Mesothelial cell of epicardium (in vitro differentiated cells): ENCODE measurements around the gene RGR. TPM values are rescaled to one million over a fixed set of nuclear protein-coding genes. Genes with fewer than 3 reads are reported as not detected.

Experiments
- DNase-seq, 2 experiments: peaks; one replicate each; pipeline ENCODE4 v3.0.0; 2021; ENCODE audit warnings: low spot score in 2 of 2; ENCODE audit not compliant: unreplicated experiment in 2 of 2
- H3K27ac Mint-ChIP-seq: 2 replicates; pipeline ENCODE4 v1.8.0; 2021; ENCODE audit warnings: mixed read lengths
- H3K27me3 Mint-ChIP-seq: 2 replicates; pipeline ENCODE4 v1.8.0; 2021; ENCODE audit warnings: low read depth, mixed read lengths
- H3K36me3 Mint-ChIP-seq: 2 replicates; pipeline ENCODE4 v1.8.0; 2021; ENCODE audit warnings: mixed read lengths
- H3K4me1 Mint-ChIP-seq: 2 replicates; pipeline ENCODE4 v1.8.0; 2021; ENCODE audit warnings: mixed read lengths
- H3K4me3 Mint-ChIP-seq: 2 replicates; pipeline ENCODE4 v1.8.0; 2021; ENCODE audit warnings: mild to moderate bottlenecking, moderate library complexity, mixed read lengths
- H3K9me3 Mint-ChIP-seq: 2 replicates; pipeline ENCODE4 v1.8.0; 2021; ENCODE audit warnings: mixed read lengths
- CTCF ChIP-seq: fragments of 200-600 bp; sonication (generic); IDR thresholded peaks from one replicate; pipeline ENCODE4 v1.5.0; 2021; ENCODE audit warnings: antibody characterized with exemption; ENCODE audit not compliant: unreplicated experiment
- total RNA-seq: library from RNA; stranded (reverse); gene quantifications from 3 replicates; pipeline ENCODE4 v1.2.1, GENCODE V29; 2021

The RGR gene
- total RNA-seq, 1 donor from 2014 or later, result not detected

GRCh38 chr10:84232376-84232775 is 12.5 kb upstream of the RGR start:
- Mint-ChIP-seq H3K4me1 (no peaks in the 10 kb centered on the region), H3K27me3 (peaks cover 61% of the 10 kb centered on the region), H3K9me3 (no peaks in the 10 kb centered on the region), H3K27ac (no peak overlapping the region), H3K4me3 (no peak overlapping the region), H3K36me3 (no peaks in the 10 kb centered on the region)
- no peak for TF ChIP-seq CTCF
- no peak for DNase-seq

- H3K27ac Mint-ChIP-seq, result no peak overlapping the region
- H3K9me3 Mint-ChIP-seq, result no peaks in the 10 kb centered on the region
- TF ChIP-seq CTCF, result no peak
- H3K27me3 Mint-ChIP-seq, result peaks cover 66% of the 10 kb centered on the region
- no peak for DNase-seq
- H3K4me3 Mint-ChIP-seq, result no peak overlapping the region
- no peaks in the 10 kb centered on the region for H3K36me3 Mint-ChIP-seq
- H3K4me1 Mint-ChIP-seq, result no peaks in the 10 kb centered on the region
Measured at GRCh38 chr10:84233940-84234339, 10.9 kb upstream of the RGR start.

- Mint-ChIP-seq H3K9me3 (no peaks in the 10 kb centered on the region), H3K4me1 (no peaks in the 10 kb centered on the region), H3K36me3 (no peaks in the 10 kb centered on the region), H3K4me3 (no peak overlapping the region), H3K27me3 (peaks cover 66% of the 10 kb centered on the region), H3K27ac (no peak overlapping the region)
- DNase-seq, result no peak
- no peak for TF ChIP-seq CTCF
Measured at GRCh38 chr10:84234479-84234878, 10.4 kb upstream of the RGR start.

GRCh38 chr10:84235096-84235495 is 9.8 kb upstream of the RGR start:
- H3K27ac Mint-ChIP-seq, result no peak overlapping the region
- no peak for DNase-seq
- H3K4me1 Mint-ChIP-seq, result no peaks in the 10 kb centered on the region
- H3K36me3 Mint-ChIP-seq, result no peaks in the 10 kb centered on the region
- no peaks in the 10 kb centered on the region for H3K9me3 Mint-ChIP-seq
- peaks cover 65% of the 10 kb centered on the region for H3K27me3 Mint-ChIP-seq
- TF ChIP-seq CTCF, result no peak
- H3K4me3 Mint-ChIP-seq, result no peak overlapping the region

GRCh38 chr10:84236807-84237198 is 8.1 kb upstream of the RGR start:
- H3K4me1 Mint-ChIP-seq, result no peaks in the 10 kb centered on the region
- no peak for TF ChIP-seq CTCF
- H3K27me3 Mint-ChIP-seq, result peaks cover 59% of the 10 kb centered on the region
- no peak overlapping the region for H3K27ac Mint-ChIP-seq
- DNase-seq, result no peak
- H3K36me3 Mint-ChIP-seq, result no peaks in the 10 kb centered on the region
- H3K9me3 Mint-ChIP-seq, result no peaks in the 10 kb centered on the region
- no peak overlapping the region for H3K4me3 Mint-ChIP-seq
